Endothelial cell (in vitro differentiated cells): ENCODE results near the gene EVC. TPM values are rescaled to one million over a fixed set of nuclear protein-coding genes. Genes with fewer than 3 reads are reported as not detected.

Source experiments
- DNase-seq: peaks from one replicate; pipeline ENCODE4 v3.0.0; 2021; ENCODE audit warnings: low spot score
- H3K27ac Mint-ChIP-seq: one replicate; pipeline ENCODE4 v1.8.0; 2021; ENCODE audit warnings: mixed read lengths, inconsistent platforms; ENCODE audit not compliant: unreplicated experiment
- H3K27me3 Mint-ChIP-seq: one replicate; pipeline ENCODE4 v1.8.0; 2021; ENCODE audit warnings: mild to moderate bottlenecking, moderate library complexity, mixed read lengths, inconsistent platforms; ENCODE audit not compliant: unreplicated experiment
- H3K36me3 Mint-ChIP-seq: one replicate; pipeline ENCODE4 v1.8.0; 2021; ENCODE audit warnings: mild to moderate bottlenecking, low read depth, mixed read lengths, inconsistent platforms; ENCODE audit not compliant: unreplicated experiment
- H3K4me1 Mint-ChIP-seq: one replicate; pipeline ENCODE4 v1.8.0; 2021; ENCODE audit warnings: mild to moderate bottlenecking, mixed read lengths, inconsistent platforms; ENCODE audit not compliant: unreplicated experiment
- H3K4me3 Mint-ChIP-seq: one replicate; pipeline ENCODE4 v1.8.0; 2021; ENCODE audit warnings: mild to moderate bottlenecking, mixed read lengths, inconsistent platforms; ENCODE audit not compliant: unreplicated experiment
- H3K9me3 Mint-ChIP-seq: one replicate; pipeline ENCODE4 v1.8.0; 2021; ENCODE audit warnings: mixed read lengths, inconsistent platforms; ENCODE audit not compliant: unreplicated experiment
- CTCF ChIP-seq: fragments of 200-600 bp; sonication (generic); IDR thresholded peaks from one replicate; pipeline ENCODE4 v1.5.0; 2021; ENCODE audit warnings: antibody characterized with exemption; ENCODE audit not compliant: unreplicated experiment
- total RNA-seq: library from RNA; stranded (reverse); fragmentation: NEBNext Ultra II Directional; extraction: Animal tissue kit (Norgen Biotek cat#: 25700); gene quantifications from one replicate; pipeline ENCODE4 v1.2.1, GENCODE V29; 2021; ENCODE audit not compliant: unreplicated experiment

Gene EVC
- total RNA-seq, 1 donor from 2014 or later: 14.9 TPM

GRCh38 chr4:5689065-5689464, 21.9 kb upstream of the EVC start:
- Mint-ChIP-seq H3K36me3 (peaks cover 49% of the 10 kb centered on the region), H3K9me3 (no peaks in the 10 kb centered on the region), H3K4me3 (no peak overlapping the region), H3K27ac (no peak overlapping the region), H3K4me1 (peaks cover 1% of the 10 kb centered on the region), H3K27me3 (peaks cover 2% of the 10 kb centered on the region)
- DNase-seq: no peak
- no peak for TF ChIP-seq CTCF

GRCh38 chr4:5691491-5692132, 19.4 kb upstream of the EVC start:
- no peak for DNase-seq
- Mint-ChIP-seq H3K4me3 (no peak overlapping the region), H3K27me3 (peaks cover 2% of the 10 kb centered on the region), H3K9me3 (no peaks in the 10 kb centered on the region), H3K36me3 (peaks cover 42% of the 10 kb centered on the region), H3K27ac (no peak overlapping the region), H3K4me1 (no peaks in the 10 kb centered on the region)
- no peak for TF ChIP-seq CTCF

- no peak overlapping the region for H3K4me3 Mint-ChIP-seq
- no peaks in the 10 kb centered on the region for H3K27me3 Mint-ChIP-seq
- H3K4me1 Mint-ChIP-seq: no peaks in the 10 kb centered on the region
- DNase-seq: no peak
- TF ChIP-seq CTCF: no peak
- peaks cover 28% of the 10 kb centered on the region for H3K36me3 Mint-ChIP-seq
- no peak overlapping the region for H3K27ac Mint-ChIP-seq
- H3K9me3 Mint-ChIP-seq: no peaks in the 10 kb centered on the region
Observed at GRCh38 chr4:5693871-5694270, 17.1 kb upstream of the EVC start.

GRCh38 chr4:5696341-5696740, 14.7 kb upstream of the EVC start:
- Mint-ChIP-seq H3K9me3 (no peaks in the 10 kb centered on the region), H3K36me3 (peaks cover 23% of the 10 kb centered on the region), H3K4me1 (no peaks in the 10 kb centered on the region), H3K27ac (no peak overlapping the region), H3K4me3 (no peak overlapping the region), H3K27me3 (no peaks in the 10 kb centered on the region)
- TF ChIP-seq CTCF: no peak
- DNase-seq: no peak

GRCh38 chr4:5700459-5700858, 10.5 kb upstream of the EVC start:
- H3K9me3 Mint-ChIP-seq: peaks cover 9% of the 10 kb centered on the region
- peaks cover 43% of the 10 kb centered on the region for H3K36me3 Mint-ChIP-seq
- peaks cover 1% of the 10 kb centered on the region for H3K27me3 Mint-ChIP-seq
- TF ChIP-seq CTCF: no peak
- H3K4me3 Mint-ChIP-seq: peak overlapping the region; percentile 5
- H3K4me1 Mint-ChIP-seq: no peaks in the 10 kb centered on the region
- H3K27ac Mint-ChIP-seq: no peak overlapping the region
- no peak for DNase-seq
